Endothelial cell of umbilical vein (primary cell): ENCODE measurements around the gene HRK. TPM values are rescaled to one million over a fixed set of nuclear protein-coding genes. Genes with fewer than 3 reads are reported as not detected.

ENCODE experiments used
- BruUV-seq: library from RNA; stranded (reverse); fragments of 400-500 nt; replicated peaks from 2 replicates; lab custom pipeline; 2021; lab: Mats Ljungman, UMichigan
- CTCF ChIA-PET: fragments of 300-600, 350-600 bp; sonication (Branson Sonifier 250); formaldehyde crosslinking; loops from one replicate; lab custom pipeline; 2021; ENCODE audit warnings: antibody characterized with exemption, inconsistent platforms; lab: Charles Lee
- POLR2A ChIA-PET: fragments of 300-600, 350-600 bp; sonication (Branson Sonifier 250); formaldehyde crosslinking; loops from one replicate; lab custom pipeline; 2021; ENCODE audit warnings: antibody characterized with exemption, inconsistent platforms; lab: Charles Lee
- DNase-seq: peaks from one replicate; pipeline ENCODE4 v3.0.0-alpha.2; 2011; ENCODE audit warnings: low read depth, low spot score
- FAIRE-seq: peaks from 2 replicates; lab custom pipeline; 2011; peaks lifted over from hg19 to GRCh38; lab: Jason Lieb, UNC
- H2AFZ ChIP-seq: 2 replicates; pipeline ENCODE4 v1.6.0; 2012; ENCODE audit warnings: low read depth, low read length, control low read depth, inconsistent platforms
- H3K27ac ChIP-seq: 2 replicates; pipeline ENCODE4 v1.5.1; 2011; ENCODE audit warnings: low read depth, mild to moderate bottlenecking, control low read depth, low read length, moderate library complexity; ENCODE audit not compliant: insufficient read depth
- H3K27me3 ChIP-seq, 2 experiments: 2 replicates each; pipeline versions ENCODE4 v1.6.0 to v1.6.1; 2011; ENCODE audit warnings: low read length in 2 of 2, mixed read lengths in 1 of 2; ENCODE audit not compliant: control insufficient read depth in 2 of 2, insufficient read depth in 2 of 2
- H3K36me3 ChIP-seq, 2 experiments: 2 replicates in 1 of 2; 3 replicates in 1 of 2; pipeline ENCODE4 v1.5.1; 2011; ENCODE audit warnings: low read length in 2 of 2, mild to moderate bottlenecking in 1 of 2, moderate library complexity in 1 of 2; ENCODE audit not compliant: control insufficient read depth in 2 of 2, insufficient read depth in 2 of 2; ENCODE audit errors: extremely low read depth in 1 of 2
- H3K4me1 ChIP-seq: 3 replicates; pipeline ENCODE4 v1.5.1; 2011; ENCODE audit warnings: mild to moderate bottlenecking, low read length; ENCODE audit not compliant: control insufficient read depth, insufficient read depth; ENCODE audit errors: extremely low read depth
- H3K4me2 ChIP-seq: 2 replicates; pipeline ENCODE4 v1.6.1; 2011; ENCODE audit warnings: low read length, control low read depth, mixed read lengths; ENCODE audit not compliant: insufficient read depth
- H3K4me3 ChIP-seq, 3 experiments: fragments of 200-600 bp in 1 of 3; sonication (generic), shearing (Covaris generic) in 1 of 3; replicated peaks in 1 of 3; 2 replicates each; pipeline ENCODE4 v1.5.1; 2011 to 2016; ENCODE audit warnings: control low read depth in 3 of 3, low read length in 3 of 3, mild to moderate bottlenecking in 2 of 3, inconsistent platforms in 1 of 3, low read depth in 1 of 3, moderate library complexity in 1 of 3; ENCODE audit not compliant: insufficient read depth in 1 of 3
- H3K79me2 ChIP-seq: 2 replicates; pipeline ENCODE4 v1.6.0; 2012; ENCODE audit warnings: low read length, inconsistent platforms; ENCODE audit not compliant: control insufficient read depth, insufficient read depth
- H3K9ac ChIP-seq: replicated peaks from 2 replicates; pipeline ENCODE3; 2011; ENCODE audit warnings: low read length, control low read depth; ENCODE audit not compliant: insufficient read depth; ENCODE audit errors: extremely low read depth
- H3K9me1 ChIP-seq: replicated peaks from 3 replicates; pipeline ENCODE4 v1.6.0; 2011; ENCODE audit warnings: mild to moderate bottlenecking, low read length; ENCODE audit not compliant: control insufficient read depth, insufficient read depth; ENCODE audit errors: extremely low read depth
- H3K9me3 ChIP-seq: replicated peaks from 2 replicates; pipeline ENCODE4 v1.5.1; 2012; ENCODE audit warnings: low read length, inconsistent platforms; ENCODE audit not compliant: control insufficient read depth, insufficient read depth
- H4K20me1 ChIP-seq: replicated peaks from 2 replicates; pipeline ENCODE3; 2011; ENCODE audit warnings: mild to moderate bottlenecking, low read length; ENCODE audit not compliant: control insufficient read depth, insufficient read depth; ENCODE audit errors: extremely low read depth
- CTCF ChIP-seq, 2 donors: IDR thresholded peaks; 1 replicate in 1 of 2; 2 replicates in 1 of 2; pipeline ENCODE4 v1.5.1; 2011; ENCODE audit warnings: low read length in 2 of 2, mild to moderate bottlenecking in 2 of 2, moderate library complexity in 2 of 2, control low read depth in 1 of 2, inconsistent platforms in 1 of 2, low read depth in 1 of 2; ENCODE audit not compliant: insufficient read depth in 1 of 2; ENCODE audit errors: extremely low read depth in 1 of 2
- EZH2 ChIP-seq: IDR thresholded peaks from 2 replicates; pipeline ENCODE4 v1.6.1; 2012; ENCODE audit warnings: borderline replicate concordance, low read depth, mild to moderate bottlenecking, moderate library complexity, low read length, inconsistent platforms; ENCODE audit not compliant: severe bottlenecking
- FOS ChIP-seq: IDR thresholded peaks from 2 replicates; pipeline ENCODE4 v1.6.1; 2011; ENCODE audit warnings: mild to moderate bottlenecking, low read length, moderate library complexity, borderline replicate concordance; ENCODE audit not compliant: insufficient read depth
- GATA2 ChIP-seq: IDR thresholded peaks from 2 replicates; pipeline ENCODE4 v1.7.0; 2011; ENCODE audit warnings: low read depth, mild to moderate bottlenecking, moderate library complexity, mixed read lengths, low read length; ENCODE audit not compliant: insufficient read length, insufficient read depth
- JUN ChIP-seq: IDR thresholded peaks from 2 replicates; pipeline ENCODE4 v1.6.1; 2011; ENCODE audit warnings: borderline replicate concordance, low read depth; ENCODE audit not compliant: insufficient read length, insufficient read depth
- MAX ChIP-seq: IDR thresholded peaks from 2 replicates; pipeline ENCODE4 v1.6.1; 2011; ENCODE audit not compliant: insufficient read depth, insufficient read length
- MYC ChIP-seq: IDR thresholded peaks from one replicate; pipeline ENCODE4 v1.6.1; 2011; ENCODE audit warnings: mild to moderate bottlenecking, low read depth, low read length
- POLR2A ChIP-seq: IDR thresholded peaks from 2 replicates; pipeline ENCODE4 v1.6.1; 2012; ENCODE audit warnings: low read depth, mild to moderate bottlenecking, control low read depth, low read length
- POLR2AphosphoS5 ChIP-seq: IDR thresholded peaks from 2 replicates; pipeline ENCODE4 v1.6.1; 2012; ENCODE audit warnings: low read depth, mild to moderate bottlenecking, control low read depth, low read length, moderate library complexity; ENCODE audit not compliant: insufficient read depth
- dilution Hi-C: fragments of 300-500 bp; cut with MboI; formaldehyde crosslinking; loops from one replicate; pipeline ENCODE4 v1.15.0; 2019; ENCODE audit warnings: low sequenced_read_pairs; ENCODE audit not compliant: extremely low pct_ligation_motif_present
- intact Hi-C: fragments of 100-400 bp; cut with micrococcal nuclease; formaldehyde crosslinking; loops from one replicate; pipeline ENCODE4 v1.10.0; 2022
- polyA plus RNA-seq, 4 experiments: library from polyadenylated mRNA; depleted of rRNA in 3 of 4; stranded (reverse) in 3 of 4; unstranded in 1 of 4; fragments of >200 nt; gene quantifications; 2 replicates each; pipeline versions ENCODE4 v1.2.1 to v1.2.3, GENCODE V29; 2011 to 2012; ENCODE audit warnings: missing spikeins in 1 of 4
- total RNA-seq: library from RNA; stranded (reverse); gene quantifications from 2 replicates; pipeline ENCODE4 v1.2.3, GENCODE V29; 2021

HRK gene
- total and polyA plus RNA-seq, 2 donors (not counting 3 experiments of a cell fraction or from before 2014, with no cell fraction given): not detected

- no TSS peak for BruUV-seq
- dilution Hi-C loops: no loop called here
Observed at GRCh38 chr12:116849216-116849615, 32.0 kb downstream of the HRK start.

More at GRCh38 chr12:116849216-116849615, 32.0 kb downstream of the HRK start:
- no peaks in the 10 kb centered on the region for H4K20me1 ChIP-seq
- TF ChIP-seq POLR2A (no peak), CTCF (IDR thresholded peaks at IDR 0.05; ENCODE audit: extremely low read depth in 1 of 2, insufficient read depth in 1 of 2, low read depth in 1 of 2, low read length in 2 of 2) (no peak), GATA2 (no peak), JUN (no peak), MAX (no peak), MYC (no peak), POLR2AphosphoS5 (no peak), FOS (no peak), EZH2 (no peak)
- H3K79me2 ChIP-seq: no peaks in the 10 kb centered on the region
- DNase-seq (no peak), FAIRE-seq (no peak)
- H3K27ac ChIP-seq: no peak overlapping the region
- no peaks in the 10 kb centered on the region for H3K4me1 ChIP-seq
- ChIA-PET POLR2A (no interaction called here), CTCF (no interaction called here)
- intact Hi-C loops: no loop called here
- H2AFZ ChIP-seq: no peak overlapping the region
- no peaks in the 10 kb centered on the region for H3K36me3 ChIP-seq
- H3K4me3 ChIP-seq: no peak overlapping the region
- H3K9me3 ChIP-seq: no peaks in the 10 kb centered on the region
- no peak overlapping the region for H3K9ac ChIP-seq
- H3K4me2 ChIP-seq: no peak overlapping the region
- H3K9me1 ChIP-seq: no peaks in the 10 kb centered on the region
- no peaks in the 10 kb centered on the region for H3K27me3 ChIP-seq
